Endodermal cell (in vitro differentiated cells): ENCODE measurements around the gene NNMT. TPM values are rescaled to one million over a fixed set of nuclear protein-coding genes. Genes with fewer than 3 reads are reported as not detected.

Experiments
- DNase-seq: peaks from one replicate; pipeline ENCODE4 v3.0.0-alpha.2; 2017
- H3K27ac ChIP-seq: 2 replicates; pipeline ENCODE4 v1.5.1; 2013; ENCODE audit warnings: mild to moderate bottlenecking, low read depth, low read length, moderate library complexity
- H3K27me3 ChIP-seq: 2 replicates; pipeline ENCODE4 v1.6.1; 2013; ENCODE audit warnings: mild to moderate bottlenecking, low read length, moderate library complexity; ENCODE audit not compliant: insufficient read depth, control insufficient read depth, poor library complexity, severe bottlenecking
- H3K36me3 ChIP-seq: 2 replicates; pipeline ENCODE4 v1.7.0; 2013; ENCODE audit warnings: mild to moderate bottlenecking, low read length, moderate library complexity; ENCODE audit not compliant: control insufficient read depth, insufficient read depth
- H3K4me1 ChIP-seq: one replicate; pipeline ENCODE4 v1.7.0; 2013; ENCODE audit warnings: low read length; ENCODE audit not compliant: control insufficient read depth, insufficient read depth
- H3K4me3 ChIP-seq: 2 replicates; pipeline ENCODE4 v1.5.1; 2013; ENCODE audit warnings: mild to moderate bottlenecking, low read length, moderate library complexity
- H3K9ac ChIP-seq: 2 replicates; pipeline ENCODE4 v1.6.1; 2013; ENCODE audit warnings: mild to moderate bottlenecking, low read length, moderate library complexity; ENCODE audit not compliant: poor library complexity, severe bottlenecking; ENCODE audit errors: extremely low read depth
- H3K9me3 ChIP-seq: 2 replicates; pipeline ENCODE4 v1.6.1; 2013; ENCODE audit warnings: mild to moderate bottlenecking, low read length, moderate library complexity; ENCODE audit not compliant: control insufficient read depth
- H3K27ac Mint-ChIP-seq: 2 replicates; pipeline ENCODE4 v1.8.0; 2020; ENCODE audit warnings: mixed read lengths
- H3K27me3 Mint-ChIP-seq: 2 replicates; pipeline ENCODE4 v1.8.0; 2021; ENCODE audit warnings: mild to moderate bottlenecking, mixed read lengths; ENCODE audit not compliant: insufficient read depth
- H3K36me3 Mint-ChIP-seq: 2 replicates; pipeline ENCODE4 v1.8.0; 2020; ENCODE audit warnings: low read depth, mixed read lengths
- H3K4me1 Mint-ChIP-seq: 2 replicates; pipeline ENCODE4 v1.8.0; 2020; ENCODE audit warnings: mixed read lengths
- H3K4me3 Mint-ChIP-seq: 2 replicates; pipeline ENCODE4 v1.8.0; 2020; ENCODE audit warnings: mild to moderate bottlenecking, moderate library complexity, mixed read lengths
- H3K9me3 Mint-ChIP-seq: 2 replicates; pipeline ENCODE4 v1.8.0; 2020; ENCODE audit warnings: mild to moderate bottlenecking, mixed read lengths
- WGBS, 2 experiments: methylation state at CpG; one replicate each; pipeline versions ENCODE4 v1.1.5 to v1.1.7; 2013; ENCODE audit warnings: missing lambda C conversion rate in 2 of 2, mixed read lengths in 1 of 2; ENCODE audit not compliant: insufficient coverage in 1 of 2, insufficient read length in 1 of 2; 5-methylcytosine and 5-hydroxymethylcytosine counted together
- total RNA-seq, 2 donors: library from RNA; stranded (reverse); fragmentation: NEBNext Ultra II Directional in 1 of 2; extraction: Animal tissue kit (Norgen Biotek cat#: 25700) in 1 of 2; gene quantifications; 2 replicates in 1 of 2; 3 replicates in 1 of 2; pipeline ENCODE4 v1.2.1, GENCODE V29; 2021
- TF ChIP-seq, protein P1 (sequence below): fragments of 200-600 bp; sonication (generic); conservative IDR thresholded peaks from 2 replicates; pipeline ENCODE4 v1.5.0; 2021; ENCODE audit warnings: antibody characterized with exemption, mild to moderate bottlenecking

NNMT gene
- total RNA-seq, 2 donors from 2014 or later, result not detected

DNA sequence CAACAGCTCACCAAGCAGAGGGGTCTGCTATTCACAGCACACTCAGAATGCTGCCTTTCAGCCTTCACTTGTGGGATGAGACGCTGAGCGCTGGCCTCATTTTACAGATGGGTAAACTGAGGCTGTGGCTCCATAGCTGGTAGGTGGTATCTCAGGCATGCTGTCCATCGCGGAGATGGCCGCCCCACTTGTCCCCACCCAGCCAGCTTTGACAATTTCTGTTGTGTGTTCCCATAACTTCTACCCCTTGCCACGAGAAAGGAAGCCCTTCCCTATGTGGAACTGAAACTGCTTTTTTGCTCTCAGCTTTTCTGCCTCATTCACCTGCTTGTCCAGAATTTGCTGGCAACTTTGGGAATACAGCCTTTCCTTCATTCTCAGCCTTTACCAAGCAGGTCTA, 36.1 kb upstream of the NNMT start:
- Histone ChIP-seq H3K9ac (no peak overlapping the region), H3K9me3 (no peaks in the 10 kb centered on the region), H3K36me3 (no peaks in the 10 kb centered on the region), H3K27me3 (no peaks in the 10 kb centered on the region), H3K27ac (no peak overlapping the region), H3K4me1 (no peaks in the 10 kb centered on the region), H3K4me3 (no peak overlapping the region)
- no peak overlapping the region for H3K4me3 Mint-ChIP-seq
- TF ChIP-seq, protein P1, sequence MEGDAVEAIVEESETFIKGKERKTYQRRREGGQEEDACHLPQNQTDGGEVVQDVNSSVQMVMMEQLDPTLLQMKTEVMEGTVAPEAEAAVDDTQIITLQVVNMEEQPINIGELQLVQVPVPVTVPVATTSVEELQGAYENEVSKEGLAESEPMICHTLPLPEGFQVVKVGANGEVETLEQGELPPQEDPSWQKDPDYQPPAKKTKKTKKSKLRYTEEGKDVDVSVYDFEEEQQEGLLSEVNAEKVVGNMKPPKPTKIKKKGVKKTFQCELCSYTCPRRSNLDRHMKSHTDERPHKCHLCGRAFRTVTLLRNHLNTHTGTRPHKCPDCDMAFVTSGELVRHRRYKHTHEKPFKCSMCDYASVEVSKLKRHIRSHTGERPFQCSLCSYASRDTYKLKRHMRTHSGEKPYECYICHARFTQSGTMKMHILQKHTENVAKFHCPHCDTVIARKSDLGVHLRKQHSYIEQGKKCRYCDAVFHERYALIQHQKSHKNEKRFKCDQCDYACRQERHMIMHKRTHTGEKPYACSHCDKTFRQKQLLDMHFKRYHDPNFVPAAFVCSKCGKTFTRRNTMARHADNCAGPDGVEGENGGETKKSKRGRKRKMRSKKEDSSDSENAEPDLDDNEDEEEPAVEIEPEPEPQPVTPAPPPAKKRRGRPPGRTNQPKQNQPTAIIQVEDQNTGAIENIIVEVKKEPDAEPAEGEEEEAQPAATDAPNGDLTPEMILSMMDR, result no peak
- H3K27me3 Mint-ChIP-seq, result peaks cover 7% of the 10 kb centered on the region
- H3K27ac Mint-ChIP-seq, result no peak overlapping the region
- WGBS, 2 experiments, result 75 to 94% methylated on average over 1 to 6 of the region's 6 CpGs
- H3K36me3 Mint-ChIP-seq, result no peaks in the 10 kb centered on the region
- H3K9me3 Mint-ChIP-seq, result no peaks in the 10 kb centered on the region
- H3K4me1 Mint-ChIP-seq, result peaks cover 2% of the 10 kb centered on the region
- DNase-seq, result no peak

DNA sequence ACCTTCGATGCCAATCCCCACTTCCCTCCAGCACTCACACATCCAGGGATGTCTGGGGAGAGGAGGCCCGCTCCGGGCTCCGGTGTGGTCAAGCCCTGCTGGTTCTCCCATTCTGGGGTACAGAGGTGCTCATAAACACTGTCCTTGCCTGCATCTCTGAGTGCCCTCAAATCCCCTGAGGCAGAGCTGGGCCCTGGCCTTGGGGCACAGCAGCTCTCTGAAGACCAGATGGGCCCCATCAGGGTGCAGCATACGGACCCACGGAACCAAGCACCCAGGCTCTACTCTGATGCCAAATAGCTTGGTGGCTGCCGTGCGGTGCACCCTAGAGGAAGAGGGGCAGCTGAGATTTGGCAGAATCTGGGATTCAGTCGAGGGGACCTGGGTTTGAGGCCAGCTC, 35.7 kb upstream of the NNMT start:
- no peaks in the 10 kb centered on the region for H3K36me3 ChIP-seq
- no peak overlapping the region for H3K4me3 ChIP-seq
- no peaks in the 10 kb centered on the region for H3K9me3 Mint-ChIP-seq
- H3K9me3 ChIP-seq, result no peaks in the 10 kb centered on the region
- TF ChIP-seq, protein P1, result no peak
- H3K4me3 Mint-ChIP-seq, result no peak overlapping the region
- peaks cover 7% of the 10 kb centered on the region for H3K27me3 Mint-ChIP-seq
- no peak overlapping the region for H3K27ac Mint-ChIP-seq
- peaks cover 2% of the 10 kb centered on the region for H3K4me1 Mint-ChIP-seq
- H3K36me3 Mint-ChIP-seq, result no peaks in the 10 kb centered on the region
- H3K27ac ChIP-seq, result no peak overlapping the region
- DNase-seq, result no peak
- no peaks in the 10 kb centered on the region for H3K27me3 ChIP-seq
- 87 to 92% methylated on average over 6 to 9 of the region's 9 CpGs for WGBS, 2 experiments
- no peaks in the 10 kb centered on the region for H3K4me1 ChIP-seq
- H3K9ac ChIP-seq, result no peak overlapping the region

DNA sequence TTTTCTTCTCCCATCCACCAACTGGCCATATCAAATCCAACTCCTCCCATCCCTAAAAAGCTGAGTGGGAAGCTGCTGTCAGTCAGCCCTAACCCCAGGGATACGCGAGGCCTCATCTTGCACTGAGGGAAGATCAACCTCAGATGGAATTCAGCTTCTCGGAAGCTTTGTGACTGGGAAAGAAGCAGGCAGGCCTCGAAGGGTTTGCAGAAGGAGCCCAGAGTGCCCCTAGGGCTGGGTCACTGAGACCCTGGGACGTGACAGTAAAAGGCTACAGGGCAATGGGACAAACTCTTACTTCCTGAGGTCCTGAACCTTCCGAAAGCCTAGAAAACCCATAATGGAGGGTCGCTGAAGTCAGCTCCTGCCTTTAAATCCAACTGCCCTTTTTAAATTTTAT, 34.4 kb upstream of the NNMT start:
- no peaks in the 10 kb centered on the region for H3K36me3 ChIP-seq
- Mint-ChIP-seq H3K27me3 (peaks cover 7% of the 10 kb centered on the region), H3K36me3 (no peaks in the 10 kb centered on the region), H3K27ac (no peak overlapping the region), H3K9me3 (no peaks in the 10 kb centered on the region), H3K4me3 (no peak overlapping the region), H3K4me1 (peaks cover 2% of the 10 kb centered on the region)
- 84 to 88% methylated on average over 7 of the region's 7 CpGs for WGBS, 2 experiments
- no peaks in the 10 kb centered on the region for H3K4me1 ChIP-seq
- no peak for DNase-seq
- H3K9ac ChIP-seq, result no peak overlapping the region
- no peak overlapping the region for H3K4me3 ChIP-seq
- no peak overlapping the region for H3K27ac ChIP-seq
- no peaks in the 10 kb centered on the region for H3K27me3 ChIP-seq
- H3K9me3 ChIP-seq, result no peaks in the 10 kb centered on the region
- TF ChIP-seq, protein P1, result no peak
